HFF-Myc (cell line): ENCODE measurements around the gene NAV2.
A peak's percentile ranks its signal among the peaks of the same experiment; 100 is the strongest.

ENCODE experiments used
- DNase-seq: peaks from one replicate; pipeline ENCODE4 v3.0.0-alpha.2; 2011; ENCODE audit warnings: low read depth; ENCODE audit errors: extremely low read depth
- H3K4me3 ChIP-seq: replicated peaks from 2 replicates; pipeline ENCODE4 v1.5.1; 2011; ENCODE audit warnings: low read depth, mild to moderate bottlenecking, control low read depth, low read length
- TF ChIP-seq, protein P1 (sequence below): IDR thresholded peaks from 2 replicates; pipeline ENCODE4 v1.5.1; 2012; ENCODE audit warnings: mild to moderate bottlenecking, low read depth, low read length, control low read depth; ENCODE audit errors: missing control alignments

Gene NAV2

DNA sequence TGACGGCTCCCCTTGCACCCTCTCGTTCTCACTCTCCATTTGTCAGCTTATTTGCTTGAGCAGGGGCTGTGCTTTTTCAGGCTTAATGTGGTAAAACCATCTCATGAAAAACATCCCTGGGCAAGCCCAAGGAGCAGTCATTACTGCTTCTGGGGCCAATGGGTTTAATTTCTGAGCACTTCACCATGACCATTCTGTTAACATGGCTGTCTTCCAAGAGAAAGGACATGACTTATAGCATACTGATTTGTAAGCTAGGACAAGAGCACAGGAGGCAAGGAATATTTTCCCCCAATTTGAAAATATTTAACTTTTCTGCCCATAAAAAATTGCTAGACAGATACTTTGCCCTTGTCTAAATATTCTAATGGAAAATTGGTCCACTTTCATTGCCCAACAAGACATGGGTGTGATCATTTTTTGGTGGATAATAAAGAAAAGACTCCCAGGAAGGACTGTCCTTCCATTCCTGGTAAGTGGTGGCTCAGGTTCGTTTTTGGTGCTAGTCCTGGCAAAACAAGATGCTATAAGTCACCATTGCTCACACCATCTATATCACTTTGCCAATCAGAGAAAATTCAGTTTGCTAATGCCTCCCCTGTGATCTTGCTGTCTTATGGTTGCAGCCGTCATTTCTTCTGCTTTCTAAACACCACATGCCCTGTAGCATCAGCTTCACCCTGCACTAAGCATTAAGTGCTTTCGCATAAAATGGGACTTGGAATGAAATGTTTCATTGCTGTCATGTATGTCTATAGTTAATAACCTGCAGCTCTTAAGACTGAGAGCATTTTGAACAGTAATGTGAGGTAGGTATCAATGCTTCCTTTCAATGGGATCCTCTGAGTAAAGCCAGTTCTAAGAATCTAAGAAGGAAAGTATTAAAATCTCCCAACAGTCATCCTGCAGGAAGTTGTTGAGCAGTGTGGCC is 339.1 kb downstream of the NAV2 start:
- TF ChIP-seq, protein P1, sequence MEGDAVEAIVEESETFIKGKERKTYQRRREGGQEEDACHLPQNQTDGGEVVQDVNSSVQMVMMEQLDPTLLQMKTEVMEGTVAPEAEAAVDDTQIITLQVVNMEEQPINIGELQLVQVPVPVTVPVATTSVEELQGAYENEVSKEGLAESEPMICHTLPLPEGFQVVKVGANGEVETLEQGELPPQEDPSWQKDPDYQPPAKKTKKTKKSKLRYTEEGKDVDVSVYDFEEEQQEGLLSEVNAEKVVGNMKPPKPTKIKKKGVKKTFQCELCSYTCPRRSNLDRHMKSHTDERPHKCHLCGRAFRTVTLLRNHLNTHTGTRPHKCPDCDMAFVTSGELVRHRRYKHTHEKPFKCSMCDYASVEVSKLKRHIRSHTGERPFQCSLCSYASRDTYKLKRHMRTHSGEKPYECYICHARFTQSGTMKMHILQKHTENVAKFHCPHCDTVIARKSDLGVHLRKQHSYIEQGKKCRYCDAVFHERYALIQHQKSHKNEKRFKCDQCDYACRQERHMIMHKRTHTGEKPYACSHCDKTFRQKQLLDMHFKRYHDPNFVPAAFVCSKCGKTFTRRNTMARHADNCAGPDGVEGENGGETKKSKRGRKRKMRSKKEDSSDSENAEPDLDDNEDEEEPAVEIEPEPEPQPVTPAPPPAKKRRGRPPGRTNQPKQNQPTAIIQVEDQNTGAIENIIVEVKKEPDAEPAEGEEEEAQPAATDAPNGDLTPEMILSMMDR: no peak
- no peak for DNase-seq
- H3K4me3 ChIP-seq: no peak overlapping the region

DNA sequence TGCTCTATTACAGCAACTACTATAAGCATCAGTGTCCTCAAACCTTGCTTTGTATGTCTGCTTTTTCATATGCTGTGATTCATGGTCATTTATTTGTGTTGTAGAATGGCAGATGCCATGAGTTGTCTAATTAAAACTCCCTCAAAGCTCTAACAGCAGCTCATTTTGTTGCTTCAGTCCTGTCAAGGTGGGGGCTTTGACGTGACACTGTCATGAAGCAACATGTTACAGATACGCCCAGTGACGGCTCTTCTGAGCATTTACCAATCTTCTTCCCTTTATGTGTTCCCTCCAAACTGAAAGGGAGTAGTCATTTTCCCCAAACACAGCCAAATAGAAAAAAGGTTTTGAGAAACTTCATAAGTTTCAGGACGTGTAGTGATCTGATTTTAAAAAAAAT is 340.9 kb downstream of the NAV2 start:
- TF ChIP-seq, protein P1: no peak
- no peak overlapping the region for H3K4me3 ChIP-seq
- DNase-seq: no peak

DNA sequence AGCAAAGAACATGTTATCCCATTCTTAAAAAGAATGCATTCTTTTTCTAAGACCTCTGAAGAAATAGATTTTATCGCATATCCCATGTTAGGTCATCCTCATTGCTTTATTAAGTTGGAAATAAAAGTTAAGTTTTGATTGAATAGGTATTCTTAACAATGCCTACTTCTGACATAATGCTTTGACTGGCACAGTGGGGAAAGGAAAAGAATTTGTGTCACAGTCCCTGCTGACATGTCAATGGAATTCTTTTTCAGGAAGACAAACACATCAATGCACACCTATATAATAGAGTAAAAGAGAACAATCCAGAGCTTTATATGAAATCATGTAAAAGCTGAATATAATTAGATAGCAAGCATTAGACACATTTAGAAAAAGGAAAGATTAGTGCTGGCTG is 341.9 kb downstream of the NAV2 start:
- no peak for DNase-seq
- TF ChIP-seq, protein P1: no peak
- H3K4me3 ChIP-seq: no peak overlapping the region

DNA sequence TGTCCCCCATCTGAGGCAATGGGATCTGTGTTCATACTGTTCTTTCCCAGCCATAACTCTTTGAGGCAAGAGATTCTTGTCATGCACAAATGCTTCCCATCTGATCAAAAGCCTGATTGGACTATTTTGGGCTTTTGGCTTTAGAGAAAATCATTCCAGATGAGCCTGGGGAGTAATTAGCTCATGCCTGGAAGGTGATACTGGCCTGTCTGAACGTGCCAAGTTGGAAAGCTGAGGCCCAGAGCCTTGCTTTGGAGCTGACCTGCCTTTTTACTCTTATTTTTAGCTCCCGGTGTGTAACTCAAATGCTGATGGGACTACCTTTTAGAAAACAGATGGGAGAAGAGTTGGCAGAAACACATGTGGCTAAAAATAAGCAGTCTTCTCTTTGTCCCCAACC is 342.7 kb downstream of the NAV2 start:
- TF ChIP-seq, protein P1: no peak
- no peak for DNase-seq
- H3K4me3 ChIP-seq: no peak overlapping the region

GRCh38 chr11:20056109-20056949 is 343.7 kb downstream of the NAV2 start:
- TF ChIP-seq, protein P1: no peak
- no peak for DNase-seq
- H3K4me3 ChIP-seq: no peak overlapping the region

DNA sequence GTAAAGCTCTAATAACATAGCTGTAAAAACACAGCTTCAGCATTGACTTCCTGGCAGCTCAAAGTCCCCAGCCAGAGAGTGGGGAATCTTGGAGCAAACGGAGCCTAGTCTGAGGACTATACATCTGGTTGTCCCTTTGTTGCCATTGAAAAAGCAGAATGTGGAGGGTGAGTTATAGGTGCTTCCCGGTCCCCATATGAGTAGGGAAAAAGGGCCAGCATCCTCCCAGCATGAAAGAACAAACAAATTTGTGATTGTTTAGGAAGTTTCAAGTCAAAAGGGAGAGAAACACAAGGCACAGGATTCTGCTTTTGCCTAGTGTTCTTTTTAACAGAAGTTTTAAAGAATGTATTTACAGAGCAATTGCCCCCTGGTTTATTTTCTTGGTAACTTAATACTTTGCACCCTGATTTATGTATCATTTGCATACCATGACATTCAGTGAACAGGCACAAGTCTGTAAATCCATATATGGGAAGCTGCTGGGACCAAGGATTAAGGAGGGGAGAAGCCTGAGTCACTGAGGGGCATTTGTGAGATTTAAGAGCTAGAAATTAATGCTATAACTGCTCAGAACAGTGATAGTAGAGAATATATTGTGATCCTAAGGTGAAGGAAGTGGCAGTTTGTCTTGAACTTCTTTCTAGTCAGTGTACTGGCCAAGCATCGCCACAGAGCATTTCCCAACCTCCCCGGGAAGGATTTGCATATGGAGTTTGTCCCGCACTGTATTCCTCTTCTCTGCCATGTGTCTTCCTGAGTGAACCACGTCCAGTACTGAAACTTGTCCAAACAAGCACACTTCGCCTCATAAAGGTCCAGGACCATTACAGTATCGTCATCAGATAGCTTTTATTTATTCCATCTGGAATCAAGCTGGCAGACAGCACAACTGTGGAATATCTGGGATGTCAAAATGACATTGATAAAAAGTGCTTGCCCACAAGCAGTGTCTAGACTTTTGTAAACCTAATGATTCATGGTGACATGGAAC is 344.6 kb downstream of the NAV2 start:
- peak; percentile 31 for DNase-seq
- no peak overlapping the region for H3K4me3 ChIP-seq
- TF ChIP-seq, protein P1: no peak
